ENCODE measurements around the gene GZF1.

The GZF1 gene

GRCh38 chr20:23356203-23356602 is 5.8 kb upstream of the GZF1 start:
- DNase-seq (ENCODE audit: extremely low read depth, low read depth): no peak
- no peak for TF ChIP-seq CTCF (IDR thresholded peaks at IDR 0.05; ENCODE audit: low read depth, low read length)

GRCh38 chr20:23357767-23358562 is 4.0 kb upstream of the GZF1 start:
- DNase-seq (ENCODE audit: extremely low read depth, low read depth): peak; percentile 98
- TF ChIP-seq CTCF (IDR thresholded peaks at IDR 0.05; ENCODE audit: low read depth, low read length): no peak

- no peak for TF ChIP-seq CTCF (IDR thresholded peaks at IDR 0.05; ENCODE audit: low read depth, low read length)
- DNase-seq (ENCODE audit: extremely low read depth, low read depth): no peak
Observed at GRCh38 chr20:23358563-23358906, 3.4 kb upstream of the GZF1 start.

GRCh38 chr20:23358923-23359593 is 2.9 kb upstream of the GZF1 start:
- no peak for TF ChIP-seq CTCF (IDR thresholded peaks at IDR 0.05; ENCODE audit: low read depth, low read length)
- no peak for DNase-seq (ENCODE audit: extremely low read depth, low read depth)

GRCh38 chr20:23360531-23360930 is 1.5 kb upstream of the GZF1 start:
- TF ChIP-seq CTCF (IDR thresholded peaks at IDR 0.05; ENCODE audit: low read depth, low read length): no peak
- no peak for DNase-seq (ENCODE audit: extremely low read depth, low read depth)

GRCh38 chr20:23361119-23361475 is 885 bp upstream of the GZF1 start:
- TF ChIP-seq CTCF (IDR thresholded peaks at IDR 0.05; ENCODE audit: low read depth, low read length): no peak
- DNase-seq (ENCODE audit: extremely low read depth, low read depth): no peak

GRCh38 chr20:23362392-23363256 is 642 bp downstream of the GZF1 start:
- TF ChIP-seq CTCF (IDR thresholded peaks at IDR 0.05; ENCODE audit: low read depth, low read length): no peak
- no peak for DNase-seq (ENCODE audit: extremely low read depth, low read depth)
